ENCODE results near the gene PCED1A. TPM values are rescaled to one million over a fixed set of nuclear protein-coding genes. Genes with fewer than 3 reads are reported as not detected.

The PCED1A gene
- total and polyA plus RNA-seq, 2 experiments from 2014 or later, result 45.5 to 78.0 TPM

GRCh38 chr20:2871111-2871465, 30.6 kb upstream of the PCED1A start:
- DNase-seq (ENCODE audit: low read depth in 1 of 2, low spot score in 1 of 2), result peak in 1 of 2 donors; percentile 27
- Histone ChIP-seq H3K9me3 (ENCODE audit: low read depth) (no peaks in the 10 kb centered on the region), H3K27ac (no peak overlapping the region), H3K27me3 (peaks cover 14% of the 10 kb centered on the region), H3K4me1 (ENCODE audit: low read depth) (peaks cover 9% of the 10 kb centered on the region), H3K4me3 (no peak overlapping the region), H3K36me3 (no peaks in the 10 kb centered on the region)
- TF ChIP-seq CTCF (IDR thresholded peaks at IDR 0.05; ENCODE audit: low read depth, low read length), result no peak

- no peak for DNase-seq (ENCODE audit: low read depth in 1 of 2, low spot score in 1 of 2)
- TF ChIP-seq CTCF (IDR thresholded peaks at IDR 0.05; ENCODE audit: low read depth, low read length), result no peak
- H3K27ac ChIP-seq, result no peak overlapping the region
- H3K27me3 ChIP-seq, result peaks cover 14% of the 10 kb centered on the region
- no peak overlapping the region for H3K4me3 ChIP-seq
- H3K9me3 ChIP-seq (ENCODE audit: low read depth), result no peaks in the 10 kb centered on the region
- peaks cover 3% of the 10 kb centered on the region for H3K4me1 ChIP-seq (ENCODE audit: low read depth)
- H3K36me3 ChIP-seq, result no peaks in the 10 kb centered on the region
Observed at GRCh38 chr20:2869381-2869780, 28.9 kb upstream of the PCED1A start.

GRCh38 chr20:2867081-2867864, 26.8 kb upstream of the PCED1A start:
- Histone ChIP-seq H3K9me3 (ENCODE audit: low read depth) (no peaks in the 10 kb centered on the region), H3K4me3 (no peak overlapping the region), H3K27ac (no peak overlapping the region), H3K36me3 (no peaks in the 10 kb centered on the region), H3K27me3 (peaks cover 8% of the 10 kb centered on the region), H3K4me1 (ENCODE audit: low read depth) (no peaks in the 10 kb centered on the region)
- no peak for TF ChIP-seq CTCF (IDR thresholded peaks at IDR 0.05; ENCODE audit: low read depth, low read length)
- DNase-seq (ENCODE audit: low read depth in 1 of 2, low spot score in 1 of 2), result no peak

GRCh38 chr20:2866236-2866635, 25.8 kb upstream of the PCED1A start:
- TF ChIP-seq CTCF (IDR thresholded peaks at IDR 0.05; ENCODE audit: low read depth, low read length), result no peak
- Histone ChIP-seq H3K27ac (no peak overlapping the region), H3K4me1 (ENCODE audit: low read depth) (no peaks in the 10 kb centered on the region), H3K4me3 (no peak overlapping the region), H3K9me3 (ENCODE audit: low read depth) (no peaks in the 10 kb centered on the region), H3K27me3 (no peaks in the 10 kb centered on the region), H3K36me3 (no peaks in the 10 kb centered on the region)
- no peak for DNase-seq (ENCODE audit: low read depth in 1 of 2, low spot score in 1 of 2)

GRCh38 chr20:2865630-2866029, 25.2 kb upstream of the PCED1A start:
- no peaks in the 10 kb centered on the region for H3K27me3 ChIP-seq
- no peaks in the 10 kb centered on the region for H3K36me3 ChIP-seq
- H3K4me1 ChIP-seq (ENCODE audit: low read depth), result no peaks in the 10 kb centered on the region
- no peak overlapping the region for H3K27ac ChIP-seq
- H3K9me3 ChIP-seq (ENCODE audit: low read depth), result no peaks in the 10 kb centered on the region
- TF ChIP-seq CTCF (IDR thresholded peaks at IDR 0.05; ENCODE audit: low read depth, low read length), result no peak
- no peak overlapping the region for H3K4me3 ChIP-seq
- no peak for DNase-seq (ENCODE audit: low read depth in 1 of 2, low spot score in 1 of 2)
